HL-60 (cell line): ENCODE data around the gene KIF3A.

ENCODE experiments used
- DNase-seq, 2 experiments: peaks; one replicate each; pipeline ENCODE4 v3.0.0-alpha.2; 2010 to 2020; ENCODE audit warnings: low read depth in 1 of 2, low spot score in 1 of 2
- H3K27ac ChIP-seq: fragments of 250-450 bp; sonication (Bioruptor Pico); replicated peaks from 2 replicates; pipeline ENCODE4 v1.5.1; 2020; ENCODE audit warnings: mild to moderate bottlenecking, moderate library complexity
- H3K27me3 ChIP-seq: fragments of 250-450 bp; sonication (Bioruptor Pico); 2 replicates; pipeline ENCODE4 v1.5.1; 2021; ENCODE audit warnings: mild to moderate bottlenecking, moderate library complexity; ENCODE audit not compliant: insufficient read depth, poor library complexity, severe bottlenecking
- H3K4me3 ChIP-seq: replicated peaks from 2 replicates; pipeline ENCODE4 v1.5.1; 2011; ENCODE audit warnings: mild to moderate bottlenecking, control low read depth, low read length; ENCODE audit not compliant: insufficient read depth
- CTCF ChIP-seq: IDR thresholded peaks from one replicate; pipeline ENCODE4 v1.5.1; 2011; ENCODE audit warnings: low read length, control low read depth, inconsistent platforms; ENCODE audit not compliant: insufficient read depth
- GABPA ChIP-seq: IDR thresholded peaks from 2 replicates; pipeline ENCODE4 v1.6.1; 2012; ENCODE audit warnings: low read depth
- POLR2AphosphoS5 ChIP-seq: IDR thresholded peaks from 2 replicates; pipeline ENCODE4 v1.6.1; 2012; ENCODE audit warnings: low read depth
- REST ChIP-seq: IDR thresholded peaks from 2 replicates; pipeline ENCODE4 v1.6.1; 2012; ENCODE audit warnings: low read depth; ENCODE audit not compliant: insufficient replicate concordance
- SPI1 ChIP-seq: IDR thresholded peaks from 2 replicates; pipeline ENCODE4 v1.6.1; 2012; ENCODE audit warnings: low read depth, mild to moderate bottlenecking, borderline replicate concordance

KIF3A gene

DNA sequence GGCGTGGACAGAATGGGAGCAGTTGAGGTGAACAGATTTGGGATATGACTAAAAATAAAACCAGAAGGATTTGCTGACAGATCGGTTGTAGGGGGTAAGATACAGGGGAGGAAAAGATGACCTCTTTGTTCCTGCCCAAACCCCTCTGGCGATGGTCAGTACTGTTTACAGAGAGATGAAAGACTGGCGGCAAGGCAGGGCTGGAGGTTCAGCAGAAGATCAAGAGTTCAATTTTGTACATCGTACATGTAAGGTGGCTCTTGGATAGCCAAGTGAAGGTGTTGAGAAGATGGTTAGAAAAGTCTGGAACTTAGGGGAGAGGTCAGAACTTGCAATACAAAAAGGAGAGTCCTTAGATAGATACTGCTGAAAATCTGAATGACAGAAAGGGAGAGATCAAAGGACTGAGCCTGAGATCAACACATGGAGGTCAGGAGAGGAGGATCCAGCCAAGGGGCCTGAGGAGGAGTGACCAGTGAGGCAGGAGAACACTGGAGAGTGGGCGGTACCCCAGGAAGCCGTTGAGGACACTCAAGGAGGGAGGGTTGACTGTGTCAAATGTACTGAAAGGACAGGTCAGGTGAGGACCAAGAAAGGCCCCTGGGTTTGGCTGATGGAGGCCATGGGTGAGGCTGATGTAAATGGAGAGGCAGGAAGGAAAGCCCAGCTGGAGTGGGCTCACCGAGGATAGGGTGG lies 56.4 kb downstream of the KIF3A start:
- Histone ChIP-seq H3K4me3 (no peak overlapping the region), H3K27me3 (no peaks in the 10 kb centered on the region), H3K27ac (no peak overlapping the region)
- no peak for TF ChIP-seq SPI1
- no peak for TF ChIP-seq GABPA
- TF ChIP-seq REST, result no peak
- no peak for TF ChIP-seq POLR2AphosphoS5
- TF ChIP-seq CTCF, result no peak
- no peak for DNase-seq

DNA sequence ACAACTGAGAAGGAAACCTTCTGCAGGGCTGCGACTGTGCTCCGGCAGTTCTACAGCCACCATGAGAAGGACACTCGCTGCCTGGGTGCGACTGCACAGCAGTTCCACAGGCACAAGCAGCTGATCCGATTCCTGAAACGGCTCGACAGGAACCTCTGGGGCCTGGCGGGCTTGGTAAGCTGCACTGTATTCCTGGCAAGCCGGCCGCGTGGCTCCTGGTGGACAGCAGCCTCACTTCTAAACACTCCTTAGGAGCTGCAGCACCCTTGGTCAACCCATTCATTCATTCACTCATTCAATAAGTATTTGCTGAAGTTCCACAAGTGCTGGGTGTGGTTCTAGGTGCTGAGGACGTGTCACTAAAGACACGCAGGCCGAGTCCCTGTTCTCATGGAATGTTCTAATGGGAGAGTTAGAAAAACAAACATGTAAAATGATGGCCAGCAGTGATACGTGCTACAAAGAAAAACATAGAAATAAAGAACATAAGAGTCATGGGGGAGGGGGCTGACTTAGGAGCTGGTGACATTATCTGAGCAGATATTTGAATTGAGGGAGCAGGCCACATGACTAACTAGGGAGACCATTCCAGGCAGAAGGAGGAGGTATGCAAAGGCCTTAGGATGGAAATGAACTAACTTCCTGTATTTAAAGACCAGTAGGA lies 57.5 kb downstream of the KIF3A start:
- Histone ChIP-seq H3K27ac (no peak overlapping the region), H3K4me3 (no peak overlapping the region), H3K27me3 (no peaks in the 10 kb centered on the region)
- TF ChIP-seq GABPA (no peak), CTCF (no peak), REST (no peak)
- no peak for DNase-seq

GRCh38 chr5:132679166-132679565 lies 58.2 kb downstream of the KIF3A start:
- H3K27ac ChIP-seq, result no peak overlapping the region
- TF ChIP-seq CTCF, result no peak
- no peak for TF ChIP-seq GABPA
- no peak for TF ChIP-seq POLR2AphosphoS5
- no peak for TF ChIP-seq REST
- TF ChIP-seq SPI1, result no peak

More at GRCh38 chr5:132679166-132679565, 58.2 kb downstream of the KIF3A start:
- DNase-seq, result no peak
- H3K27me3 ChIP-seq, result no peaks in the 10 kb centered on the region
- no peak overlapping the region for H3K4me3 ChIP-seq
